Measurements from ENCODE around the gene CDK5. TPM values are rescaled to one million over a fixed set of nuclear protein-coding genes. Genes with fewer than 3 reads are reported as not detected.

CDK5 gene
- total and polyA plus RNA-seq, 2 experiments from 2014 or later = 17.8 to 56.8 TPM

- no peak overlapping the region for H3K4me3 ChIP-seq
- H3K36me3 ChIP-seq = no peaks in the 10 kb centered on the region
- no peak overlapping the region for H3K27ac ChIP-seq
- no peaks in the 10 kb centered on the region for H3K27me3 ChIP-seq
- H3K9me3 ChIP-seq (ENCODE audit: low read depth) = no peaks in the 10 kb centered on the region
- no peak for TF ChIP-seq CTCF (IDR thresholded peaks at IDR 0.05; ENCODE audit: low read depth, low read length)
- peaks cover 6% of the 10 kb centered on the region for H3K4me1 ChIP-seq (ENCODE audit: low read depth)
- DNase-seq (ENCODE audit: low read depth in 1 of 2, low spot score in 1 of 2) = no peak
Observed at GRCh38 chr7:151101621-151102396, 44.1 kb upstream of the CDK5 start.

- Histone ChIP-seq H3K4me1 (ENCODE audit: low read depth) (peaks cover 6% of the 10 kb centered on the region), H3K36me3 (no peaks in the 10 kb centered on the region), H3K9me3 (ENCODE audit: low read depth) (no peaks in the 10 kb centered on the region), H3K27ac (no peak overlapping the region), H3K27me3 (no peaks in the 10 kb centered on the region), H3K4me3 (no peak overlapping the region)
- no peak for DNase-seq (ENCODE audit: low read depth in 1 of 2, low spot score in 1 of 2)
- no peak for TF ChIP-seq CTCF (IDR thresholded peaks at IDR 0.05; ENCODE audit: low read depth, low read length)
Observed at GRCh38 chr7:151100921-151101320, 43.2 kb upstream of the CDK5 start.

- Histone ChIP-seq H3K27ac (no peak overlapping the region), H3K36me3 (no peaks in the 10 kb centered on the region), H3K4me1 (ENCODE audit: low read depth) (peaks cover 6% of the 10 kb centered on the region), H3K4me3 (no peak overlapping the region), H3K9me3 (ENCODE audit: low read depth) (no peaks in the 10 kb centered on the region), H3K27me3 (no peaks in the 10 kb centered on the region)
- DNase-seq (ENCODE audit: low read depth in 1 of 2, low spot score in 1 of 2) = no peak
- no peak for TF ChIP-seq CTCF (IDR thresholded peaks at IDR 0.05; ENCODE audit: low read depth, low read length)
Observed at GRCh38 chr7:151099486-151100211, 42.0 kb upstream of the CDK5 start.

- no peak for DNase-seq (ENCODE audit: low read depth in 1 of 2, low spot score in 1 of 2)
- Histone ChIP-seq H3K9me3 (ENCODE audit: low read depth) (no peaks in the 10 kb centered on the region), H3K27ac (no peak overlapping the region), H3K4me3 (no peak overlapping the region), H3K36me3 (no peaks in the 10 kb centered on the region), H3K4me1 (ENCODE audit: low read depth) (peaks cover 3% of the 10 kb centered on the region), H3K27me3 (no peaks in the 10 kb centered on the region)
- TF ChIP-seq CTCF (IDR thresholded peaks at IDR 0.05; ENCODE audit: low read depth, low read length) = no peak
Observed at GRCh38 chr7:151095828-151096475, 38.3 kb upstream of the CDK5 start.

- Histone ChIP-seq H3K27ac (no peak overlapping the region), H3K4me1 (ENCODE audit: low read depth) (no peaks in the 10 kb centered on the region), H3K9me3 (ENCODE audit: low read depth) (no peaks in the 10 kb centered on the region), H3K36me3 (no peaks in the 10 kb centered on the region), H3K27me3 (no peaks in the 10 kb centered on the region), H3K4me3 (no peak overlapping the region)
- no peak for TF ChIP-seq CTCF (IDR thresholded peaks at IDR 0.05; ENCODE audit: low read depth, low read length)
- no peak for DNase-seq (ENCODE audit: low read depth in 1 of 2, low spot score in 1 of 2)
Observed at GRCh38 chr7:151095123-151095797, 37.6 kb upstream of the CDK5 start.
